Measurements from ENCODE around the gene NAV3.

GRCh38 chr12:77968021-77968420 is 137.3 kb downstream of the NAV3 start:
- TF ChIP-seq EZH2 (IDR thresholded peaks at IDR 0.05; ENCODE audit: borderline replicate concordance, low read depth, low read length, poor library complexity, severe bottlenecking): no peak
- TF ChIP-seq CTCF (conservative IDR thresholded peaks at IDR 0.05; ENCODE audit: low read depth, low read length): no peak

All from A673 (cell line).